Central memory CD4-positive, alpha-beta T cell (primary cell): ENCODE results near the gene CCBE1.

ENCODE experiments used
- DNase-seq: peaks from one replicate; pipeline ENCODE4 v3.0.0; 2022

Gene CCBE1

DNA sequence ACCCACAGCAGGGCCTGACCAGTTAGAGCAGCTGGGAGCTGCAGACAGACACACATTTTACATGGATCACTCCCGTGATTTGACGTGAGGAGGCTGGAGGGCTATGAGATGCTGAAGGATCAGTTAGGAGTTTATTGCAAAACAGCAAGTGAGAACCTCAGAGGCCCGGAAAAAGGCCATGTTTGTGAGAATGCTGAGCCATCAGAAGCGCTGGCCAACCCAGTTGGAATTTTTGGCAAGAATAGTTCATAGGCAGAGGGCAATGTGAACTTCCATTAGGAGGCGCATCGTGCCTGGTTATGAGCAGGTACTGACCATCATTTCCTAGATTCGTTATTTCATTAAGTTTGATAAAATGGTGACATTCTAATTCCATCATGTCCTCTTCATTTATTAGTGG lies 314.8 kb downstream of the CCBE1 start:
- DNase-seq = no peak

DNA sequence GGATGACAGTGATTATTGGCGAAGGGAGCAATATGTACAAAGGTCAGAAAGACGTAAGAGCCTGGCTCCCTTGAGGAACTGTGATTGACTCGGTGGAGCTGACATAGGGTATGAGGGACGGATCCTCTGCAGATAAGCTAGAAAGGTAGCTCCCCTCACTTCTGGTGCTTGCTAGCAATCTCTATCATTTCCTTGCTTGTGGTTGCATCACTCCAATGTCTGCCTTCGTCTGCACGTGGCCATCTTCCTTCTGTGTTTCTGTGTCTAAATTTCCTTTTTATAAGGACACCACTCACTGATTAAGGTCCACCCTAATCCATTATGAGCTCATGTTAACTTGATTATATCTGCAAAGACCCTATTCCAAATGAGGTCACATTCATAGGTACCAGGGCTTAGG lies 315.3 kb downstream of the CCBE1 start:
- no peak for DNase-seq
